HepG2 (cell line): ENCODE data around the gene CORO1C. TPM values are rescaled to one million over a fixed set of nuclear protein-coding genes. Genes with fewer than 3 reads are reported as not detected.
A peak's percentile ranks its signal among the peaks of the same experiment; 100 is the strongest.

Experiments used
- EP300 ChIP-seq, 3 experiments: sonication (generic) in 1 of 3; formaldehyde crosslinking in 1 of 3; IDR thresholded peaks; 2 replicates each; pipeline versions ENCODE4 v1.5.1 to v1.6.1; 2011 to 2020; ENCODE audit warnings: low read depth in 2 of 3, low read length in 2 of 3, borderline replicate concordance in 1 of 3, improper control_type of control experiment in 1 of 3, mild to moderate bottlenecking in 1 of 3, missing genetic modification reagents in 1 of 3, moderate library complexity in 1 of 3
- FLYWCH1 ChIP-seq: sonication (generic); formaldehyde crosslinking; IDR thresholded peaks from 2 replicates; pipeline ENCODE4 v1.8.1; 2023; ENCODE audit warnings: mild to moderate bottlenecking, missing genetic modification reagents
- HNF4G ChIP-seq, 2 experiments: sonication (generic) in 1 of 2; formaldehyde crosslinking in 1 of 2; IDR thresholded peaks; 2 replicates each; pipeline versions ENCODE4 v1.4.0 to v1.6.1; 2011 to 2020; ENCODE audit warnings: borderline replicate concordance in 2 of 2, low read depth in 2 of 2, mild to moderate bottlenecking in 2 of 2, low read length in 1 of 2, missing genetic modification reagents in 1 of 2, moderate library complexity in 1 of 2
- NFIC ChIP-seq: IDR thresholded peaks from 2 replicates; pipeline ENCODE4 v1.6.1; 2012; ENCODE audit warnings: mild to moderate bottlenecking, low read length, inconsistent platforms
- PHF5A ChIP-seq: IDR thresholded peaks from one replicate; pipeline ENCODE4 v1.6.1; 2018; ENCODE audit warnings: low read depth, missing genetic modification reagents; ENCODE audit not compliant: unreplicated experiment
- RXRB ChIP-seq: IDR thresholded peaks from 2 replicates; pipeline ENCODE4 v1.6.1; 2016; ENCODE audit warnings: borderline replicate concordance, missing genetic modification reagents, missing compliant biosample characterization
- SMAD3 ChIP-seq: sonication (generic); formaldehyde crosslinking; IDR thresholded peaks from 2 replicates; pipeline ENCODE4 v1.4.0; 2020; ENCODE audit warnings: missing genetic modification reagents
- SOX5 ChIP-seq: IDR thresholded peaks from 2 replicates; pipeline ENCODE4 v1.6.1; 2016; ENCODE audit warnings: borderline replicate concordance
- SP5 ChIP-seq: IDR thresholded peaks from 2 replicates; pipeline ENCODE4 v1.6.1; 2016; ENCODE audit warnings: low read depth, borderline replicate concordance
- SRSF1 ChIP-seq: fragments of 200-400 bp; formaldehyde crosslinking; optimal IDR thresholded peaks from 2 replicates; pipeline ENCODE3; 2017; ENCODE audit warnings: mild to moderate bottlenecking, low read depth, low read length, moderate library complexity
- TBX2 ChIP-seq: sonication (generic); formaldehyde crosslinking; IDR thresholded peaks from 2 replicates; pipeline ENCODE4 v1.5.0; 2020; ENCODE audit warnings: missing genetic modification reagents, mild to moderate bottlenecking, borderline replicate concordance
- ZNF12 ChIP-seq: sonication (generic); formaldehyde crosslinking; IDR thresholded peaks from 2 replicates; pipeline ENCODE4 v1.5.0; 2020; ENCODE audit warnings: missing genetic modification reagents
- ZNF205 ChIP-seq: IDR thresholded peaks from 2 replicates; pipeline ENCODE4 v1.6.1; 2018; ENCODE audit warnings: missing biosample characterization, missing genetic modification reagents
- ZNF3 ChIP-seq: IDR thresholded peaks from 2 replicates; pipeline ENCODE4 v1.7.0; 2017; ENCODE audit warnings: inconsistent platforms
- ZNF343 ChIP-seq: sonication (generic); formaldehyde crosslinking; IDR thresholded peaks from 2 replicates; pipeline ENCODE4 v1.4.0; 2020; ENCODE audit warnings: mild to moderate bottlenecking, missing genetic modification reagents
- polyA plus RNA-seq, 8 experiments: library from polyadenylated mRNA; depleted of rRNA in 3 of 8; stranded (reverse) in 7 of 8; unstranded in 1 of 8; fragments of >200 nt; fragmentation: Illumina TruSeq in 4 of 8; extraction: Trizol in 4 of 8; gene quantifications; 2 replicates each; pipeline versions ENCODE4 v1.2.1 to v1.2.3, GENCODE V29; 2011 to 2016; ENCODE audit warnings: low read depth in 4 of 8, missing spikeins in 1 of 8, mixed read lengths in 1 of 8; ENCODE audit not compliant: insufficient read depth in 1 of 8
- total RNA-seq, 5 experiments: library from RNA; depleted of rRNA; stranded (reverse); fragments of >200 nt; fragmentation: Illumina TruSeq; extraction: Trizol; gene quantifications; 2 replicates each; pipeline ENCODE4 v1.2.3, GENCODE V29; 2016; ENCODE audit warnings: low read depth in 1 of 5
- TF ChIP-seq, protein P1 (sequence below): sonication (generic); formaldehyde crosslinking; IDR thresholded peaks from 2 replicates; pipeline ENCODE4 v1.4.0; 2020; ENCODE audit warnings: mild to moderate bottlenecking, missing genetic modification reagents, borderline replicate concordance
- TF ChIP-seq, protein P2 (sequence below): sonication (generic); formaldehyde crosslinking; IDR thresholded peaks from 2 replicates; pipeline ENCODE4 v1.5.1; 2020; ENCODE audit warnings: mild to moderate bottlenecking, missing genetic modification reagents
- TF ChIP-seq, protein P3 (sequence below): IDR thresholded peaks from 2 replicates; pipeline ENCODE4 v1.6.1; 2016
- TF ChIP-seq, protein P4 (sequence below): sonication (generic); formaldehyde crosslinking; IDR thresholded peaks from 2 replicates; pipeline ENCODE4 v1.4.0; 2020; ENCODE audit warnings: low read depth, mild to moderate bottlenecking, missing genetic modification reagents

Gene CORO1C
- total and polyA plus RNA-seq, 2 of the 13 experiments (the other 11 are each of a cell fraction or from before 2014, with no cell fraction given), result 73.7 to 131 TPM

DNA sequence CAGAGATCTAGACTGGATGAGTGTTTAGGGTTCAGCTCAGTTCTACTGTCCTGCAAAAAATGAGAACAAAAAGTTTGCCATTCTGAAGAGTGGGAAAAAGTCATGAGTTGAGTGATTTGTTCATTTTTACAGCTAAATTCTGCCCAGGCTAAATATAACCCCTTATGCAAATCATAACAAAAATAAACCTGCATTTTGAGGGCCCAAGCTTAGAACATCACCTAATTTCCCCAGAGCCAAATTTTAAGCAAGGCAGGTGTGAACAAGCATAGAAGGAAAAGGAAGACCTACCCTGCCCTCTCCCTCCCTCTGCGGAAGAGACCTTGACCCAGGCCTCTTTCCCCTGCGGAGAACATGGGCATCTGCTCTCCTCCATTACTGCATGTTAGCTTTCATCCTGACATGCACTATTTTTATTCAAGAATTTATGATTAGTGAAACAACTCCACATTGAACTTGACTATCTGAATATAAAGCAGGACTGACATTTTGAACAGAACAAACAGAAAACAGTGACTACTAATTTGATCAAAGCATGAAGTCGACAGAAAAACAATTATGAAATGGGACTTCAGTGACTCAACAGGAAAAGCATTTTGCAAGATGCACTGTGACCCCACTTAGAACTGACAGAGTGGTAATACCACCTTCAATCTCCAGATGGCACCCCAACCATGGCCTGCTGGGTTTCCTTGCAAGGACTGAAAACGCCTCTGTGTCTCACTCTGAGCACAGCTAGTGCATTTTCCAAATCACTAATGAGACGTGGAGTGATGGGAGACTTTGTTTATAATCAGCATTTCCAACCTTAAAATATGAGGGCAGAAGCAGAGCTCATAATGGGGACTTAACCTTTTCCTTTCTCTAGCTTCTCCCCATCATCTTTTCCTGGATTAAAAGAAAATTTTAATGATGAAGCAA lies 66.7 kb downstream of the CORO1C start (continued):
- TF ChIP-seq EP300 (IDR thresholded peaks at IDR 0.05; ENCODE audit: low read depth in 2 of 2, low read length in 2 of 2) (peak in 1 of 2 experiments; percentile 82; a peak in 2 of 4 replicates), EP300 (CRISPR knock-in tag; IDR thresholded peaks at IDR 0.05; ENCODE audit: borderline replicate concordance) (peak; percentile 39; the same call in 1 of the 2 replicates), RXRB (CRISPR knock-in tag) (peak; percentile 69; the same call in 1 of the 2 replicates), TBX2 (CRISPR knock-in tag) (peak; percentile 47), HNF4G (IDR thresholded peaks at IDR 0.05; ENCODE audit: borderline replicate concordance, low read depth, low read length) (peak; percentile 73; the same call in 1 of the 2 replicates), HNF4G (CRISPR knock-in tag; IDR thresholded peaks at IDR 0.05; ENCODE audit: borderline replicate concordance, low read depth) (peak; percentile 41; the same call in 1 of the 2 replicates), SRSF1 (no peak), ZNF3 (CRISPR knock-in tag) (no peak), SMAD3 (CRISPR knock-in tag) (peak; percentile 85), ZNF12 (CRISPR knock-in tag) (0 out of 2 replicates have a peak, but pooled peaks have one; percentile 44), ZNF343 (CRISPR knock-in tag) (no peak), FLYWCH1 (CRISPR knock-in tag) (no peak), SOX5 (CRISPR knock-in tag) (peak; percentile 58), NFIC (0 out of 2 replicates have a peak, but pooled peaks have one; percentile 23), PHF5A (CRISPR knock-in tag) (peak; percentile 66), ZNF205 (CRISPR knock-in tag) (0 out of 2 replicates have a peak, but pooled peaks have one; percentile 21), SP5 (peak; percentile 45; the same call in 1 of the 2 replicates)
- TF ChIP-seq, protein P1, sequence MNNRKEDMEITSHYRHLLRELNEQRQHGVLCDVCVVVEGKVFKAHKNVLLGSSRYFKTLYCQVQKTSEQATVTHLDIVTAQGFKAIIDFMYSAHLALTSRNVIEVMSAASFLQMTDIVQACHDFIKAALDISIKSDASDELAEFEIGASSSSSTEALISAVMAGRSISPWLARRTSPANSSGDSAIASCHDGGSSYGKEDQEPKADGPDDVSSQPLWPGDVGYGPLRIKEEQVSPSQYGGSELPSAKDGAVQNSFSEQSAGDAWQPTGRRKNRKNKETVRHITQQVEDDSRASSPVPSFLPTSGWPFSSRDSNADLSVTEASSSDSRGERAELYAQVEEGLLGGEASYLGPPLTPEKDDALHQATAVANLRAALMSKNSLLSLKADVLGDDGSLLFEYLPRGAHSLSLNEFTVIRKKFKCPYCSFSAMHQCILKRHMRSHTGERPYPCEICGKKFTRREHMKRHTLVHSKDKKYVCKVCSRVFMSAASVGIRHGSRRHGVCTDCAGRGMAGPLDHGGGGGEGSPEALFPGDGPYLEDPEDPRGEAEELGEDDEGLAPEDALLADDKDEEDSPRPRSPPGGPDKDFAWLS (CRISPR knock-in tag), result no peak
- TF ChIP-seq, protein P2, sequence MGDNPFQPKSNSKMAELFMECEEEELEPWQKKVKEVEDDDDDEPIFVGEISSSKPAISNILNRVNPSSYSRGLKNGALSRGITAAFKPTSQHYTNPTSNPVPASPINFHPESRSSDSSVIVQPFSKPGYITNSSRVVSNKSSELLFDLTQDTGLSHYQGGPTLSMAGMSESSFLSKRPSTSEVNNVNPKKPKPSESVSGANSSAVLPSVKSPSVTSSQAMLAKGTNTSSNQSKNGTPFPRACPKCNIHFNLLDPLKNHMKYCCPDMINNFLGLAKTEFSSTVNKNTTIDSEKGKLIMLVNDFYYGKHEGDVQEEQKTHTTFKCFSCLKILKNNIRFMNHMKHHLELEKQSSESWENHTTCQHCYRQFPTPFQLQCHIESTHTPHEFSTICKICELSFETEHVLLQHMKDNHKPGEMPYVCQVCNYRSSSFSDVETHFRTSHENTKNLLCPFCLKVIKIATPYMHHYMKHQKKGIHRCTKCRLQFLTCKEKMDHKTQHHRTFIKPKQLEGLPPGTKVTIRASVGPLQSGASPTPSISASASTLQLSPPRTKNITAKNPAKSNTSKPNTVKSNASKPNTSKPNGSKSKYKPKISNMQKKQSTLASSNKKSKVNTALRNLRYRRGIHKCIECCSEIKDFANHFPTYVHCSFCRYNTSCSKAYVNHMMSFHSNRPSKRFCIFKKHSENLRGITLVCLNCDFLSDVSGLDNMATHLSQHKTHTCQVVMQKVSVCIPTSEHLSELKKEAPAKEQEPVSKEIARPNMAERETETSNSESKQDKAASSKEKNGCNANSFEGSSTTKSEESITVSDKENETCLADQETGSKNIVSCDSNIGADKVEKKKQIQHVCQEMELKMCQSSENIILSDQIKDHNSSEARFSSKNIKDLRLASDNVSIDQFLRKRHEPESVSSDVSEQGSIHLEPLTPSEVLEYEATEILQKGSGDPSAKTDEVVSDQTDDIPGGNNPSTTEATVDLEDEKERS (CRISPR knock-in tag), result no peak
- TF ChIP-seq, protein P3, sequence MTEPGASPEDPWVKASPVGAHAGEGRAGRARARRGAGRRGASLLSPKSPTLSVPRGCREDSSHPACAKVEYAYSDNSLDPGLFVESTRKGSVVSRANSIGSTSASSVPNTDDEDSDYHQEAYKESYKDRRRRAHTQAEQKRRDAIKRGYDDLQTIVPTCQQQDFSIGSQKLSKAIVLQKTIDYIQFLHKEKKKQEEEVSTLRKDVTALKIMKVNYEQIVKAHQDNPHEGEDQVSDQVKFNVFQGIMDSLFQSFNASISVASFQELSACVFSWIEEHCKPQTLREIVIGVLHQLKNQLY (CRISPR knock-in tag), result no peak
- TF ChIP-seq, protein P4, sequence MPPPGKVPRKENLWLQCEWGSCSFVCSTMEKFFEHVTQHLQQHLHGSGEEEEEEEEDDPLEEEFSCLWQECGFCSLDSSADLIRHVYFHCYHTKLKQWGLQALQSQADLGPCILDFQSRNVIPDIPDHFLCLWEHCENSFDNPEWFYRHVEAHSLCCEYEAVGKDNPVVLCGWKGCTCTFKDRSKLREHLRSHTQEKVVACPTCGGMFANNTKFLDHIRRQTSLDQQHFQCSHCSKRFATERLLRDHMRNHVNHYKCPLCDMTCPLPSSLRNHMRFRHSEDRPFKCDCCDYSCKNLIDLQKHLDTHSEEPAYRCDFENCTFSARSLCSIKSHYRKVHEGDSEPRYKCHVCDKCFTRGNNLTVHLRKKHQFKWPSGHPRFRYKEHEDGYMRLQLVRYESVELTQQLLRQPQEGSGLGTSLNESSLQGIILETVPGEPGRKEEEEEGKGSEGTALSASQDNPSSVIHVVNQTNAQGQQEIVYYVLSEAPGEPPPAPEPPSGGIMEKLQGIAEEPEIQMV (CRISPR knock-in tag), result no peak
